Gastroesophageal sphincter (tissue), 3 donors: ENCODE data around the gene FGFR3.

Source experiments
- CTCF ChIP-seq, 4 experiments: fragments of 200-600 bp in 2 of 4; fragments of 450-650 bp in 2 of 4; sonication (generic) in 1 of 4; IDR thresholded peaks; one replicate each; pipeline ENCODE4 v1.5.1; 2017 to 2019; ENCODE audit warnings: antibody characterized with exemption in 4 of 4, mild to moderate bottlenecking in 2 of 4, moderate library complexity in 2 of 4
- POLR2A ChIP-seq, 2 donors: fragments of 450-650 bp; IDR thresholded peaks; one replicate each; pipeline ENCODE4 v1.6.1; 2017; ENCODE audit warnings: antibody characterized with exemption in 2 of 2, mild to moderate bottlenecking in 2 of 2, moderate library complexity in 1 of 2

GRCh38 chr4:1783970-1784369, 9.1 kb upstream of the FGFR3 start:
- no peak for TF ChIP-seq POLR2A (IDR thresholded peaks at IDR 0.05)
- TF ChIP-seq CTCF (IDR thresholded peaks at IDR 0.05), result no peak
